H9 (cell line): Measurements from ENCODE around the gene CEBPG. TPM values are rescaled to one million over a fixed set of nuclear protein-coding genes. Genes with fewer than 3 reads are reported as not detected.

ENCODE experiments used
- DNase-seq: peaks from one replicate; pipeline ENCODE4 v3.0.0-alpha.2; 2017
- H2AFZ ChIP-seq: one replicate; pipeline ENCODE4 v1.6.1; 2013; ENCODE audit warnings: mild to moderate bottlenecking, low read length, control low read depth, moderate library complexity
- H2AK5ac ChIP-seq: 2 replicates; pipeline ENCODE4 v1.6.1; 2013; ENCODE audit warnings: low read length, control low read depth, mixed read lengths; ENCODE audit not compliant: insufficient read length
- H2BK120ac ChIP-seq: one replicate; pipeline ENCODE4 v1.6.1; 2013; ENCODE audit warnings: low read depth, mild to moderate bottlenecking, low read length, control low read depth, inconsistent platforms; ENCODE audit not compliant: poor library complexity, severe bottlenecking
- H2BK12ac ChIP-seq: 2 replicates; pipeline ENCODE4 v1.6.1; 2013; ENCODE audit warnings: low read length, control low read depth, mixed read lengths, low read depth; ENCODE audit not compliant: insufficient read length
- H2BK15ac ChIP-seq: 2 replicates; pipeline ENCODE4 v1.6.1; 2013; ENCODE audit warnings: low read depth, low read length, control low read depth
- H2BK20ac ChIP-seq: one replicate; pipeline ENCODE4 v1.6.1; 2013; ENCODE audit warnings: low read depth, mild to moderate bottlenecking, low read length, control low read depth, inconsistent platforms; ENCODE audit not compliant: poor library complexity, severe bottlenecking
- H2BK5ac ChIP-seq: 2 replicates; pipeline ENCODE4 v1.6.1; 2013; ENCODE audit warnings: low read length, control low read depth, mixed read lengths; ENCODE audit not compliant: insufficient read length
- H3K14ac ChIP-seq: 2 replicates; pipeline ENCODE4 v1.6.1; 2013; ENCODE audit warnings: low read length, control low read depth; ENCODE audit not compliant: insufficient read depth
- H3K18ac ChIP-seq: 2 replicates; pipeline ENCODE4 v1.6.1; 2013; ENCODE audit warnings: low read depth, mild to moderate bottlenecking, mixed read lengths, low read length, control low read depth; ENCODE audit not compliant: insufficient read length
- H3K23ac ChIP-seq: 2 replicates; pipeline ENCODE4 v1.6.1; 2013; ENCODE audit warnings: low read length, control low read depth, mixed read lengths, low read depth; ENCODE audit not compliant: insufficient read length
- H3K23me2 ChIP-seq: 2 replicates; pipeline ENCODE4 v1.6.1; 2013; ENCODE audit warnings: low read depth, mild to moderate bottlenecking, mixed read lengths, low read length, control low read depth; ENCODE audit not compliant: insufficient read length, poor library complexity, severe bottlenecking
- H3K27ac ChIP-seq: 2 replicates; pipeline ENCODE4 v1.5.1; 2013; ENCODE audit warnings: low read length, control low read depth, mixed read lengths, low read depth; ENCODE audit not compliant: insufficient read length
- H3K27me3 ChIP-seq: 2 replicates; pipeline ENCODE4 v1.6.1; 2013; ENCODE audit warnings: low read length, control low read depth, inconsistent platforms; ENCODE audit not compliant: insufficient read depth
- H3K4ac ChIP-seq: 2 replicates; pipeline ENCODE4 v1.6.1; 2013; ENCODE audit warnings: low read depth, mild to moderate bottlenecking, control low read depth, inconsistent platforms, low read length, moderate library complexity
- H3K4me1 ChIP-seq: 2 replicates; pipeline ENCODE4 v1.6.1; 2013; ENCODE audit warnings: low read length, control low read depth, inconsistent platforms; ENCODE audit not compliant: insufficient read depth
- H3K4me2 ChIP-seq: 2 replicates; pipeline ENCODE4 v1.6.1; 2013; ENCODE audit warnings: low read length, control low read depth, mixed read lengths; ENCODE audit not compliant: insufficient read length, insufficient read depth
- H3K56ac ChIP-seq: 2 replicates; pipeline ENCODE4 v1.6.1; 2013; ENCODE audit warnings: low read depth, mild to moderate bottlenecking, mixed read lengths, low read length, control low read depth; ENCODE audit not compliant: insufficient read length
- H3K79me1 ChIP-seq: 2 replicates; pipeline ENCODE4 v1.6.1; 2013; ENCODE audit warnings: low read depth, mild to moderate bottlenecking, moderate library complexity, low read length, control low read depth, inconsistent platforms; ENCODE audit not compliant: insufficient read depth, poor library complexity, severe bottlenecking
- H3K79me2 ChIP-seq: 2 replicates; pipeline ENCODE4 v1.6.1; 2013; ENCODE audit warnings: low read length, control low read depth, inconsistent platforms; ENCODE audit not compliant: insufficient read depth
- H3K9ac ChIP-seq: 2 replicates; pipeline ENCODE4 v1.6.1; 2013; ENCODE audit warnings: low read length, control low read depth, mixed read lengths; ENCODE audit not compliant: insufficient read length; ENCODE audit errors: extremely low read depth
- H3K9me3 ChIP-seq: one replicate; pipeline ENCODE4 v1.6.1; 2013; ENCODE audit warnings: low read depth, low read length, inconsistent platforms; ENCODE audit not compliant: control insufficient read depth
- H3T11ph ChIP-seq: one replicate; pipeline ENCODE4 v1.6.1; 2013; ENCODE audit warnings: mild to moderate bottlenecking, low read length, control low read depth, inconsistent platforms
- H4K20me1 ChIP-seq: one replicate; pipeline ENCODE4 v1.6.1; 2013; ENCODE audit not compliant: control insufficient read depth, insufficient read length, insufficient read depth
- H4K5ac ChIP-seq: 2 replicates; pipeline ENCODE4 v1.6.1; 2013; ENCODE audit warnings: low read depth, mild to moderate bottlenecking, mixed read lengths, low read length, control low read depth; ENCODE audit not compliant: insufficient read length
- H4K8ac ChIP-seq: replicated peaks from 2 replicates; pipeline ENCODE4 v1.6.1; 2013; ENCODE audit warnings: low read length, control low read depth, mixed read lengths, low read depth; ENCODE audit not compliant: insufficient read length
- H4K91ac ChIP-seq: 2 replicates; pipeline ENCODE4 v1.6.1; 2013; ENCODE audit warnings: low read depth, mild to moderate bottlenecking, moderate library complexity, mixed read lengths, low read length, control low read depth; ENCODE audit not compliant: insufficient read length
- H3K27ac Mint-ChIP-seq, 3 experiments: 2 replicates in 2 of 3; 3 replicates in 1 of 3; pipeline ENCODE4 v1.8.0; 2020 to 2021; ENCODE audit warnings: mixed read lengths in 3 of 3, mild to moderate bottlenecking in 1 of 3, moderate library complexity in 1 of 3
- H3K27me3 Mint-ChIP-seq: 2 replicates; pipeline ENCODE4 v1.8.0; 2021; ENCODE audit warnings: low read depth, mild to moderate bottlenecking, moderate library complexity, mixed read lengths
- H3K36me3 Mint-ChIP-seq, 3 experiments: 2 replicates in 2 of 3; 3 replicates in 1 of 3; pipeline ENCODE4 v1.8.0; 2020 to 2021; ENCODE audit warnings: low read depth in 3 of 3, mixed read lengths in 3 of 3; ENCODE audit not compliant: insufficient read depth in 1 of 3
- H3K4me1 Mint-ChIP-seq, 2 experiments: 2 replicates each; pipeline ENCODE4 v1.8.0; 2020; ENCODE audit warnings: mixed read lengths in 2 of 2
- H3K4me3 Mint-ChIP-seq, 2 experiments: 2 replicates in 1 of 2; 3 replicates in 1 of 2; pipeline ENCODE4 v1.8.0; 2020 to 2021; ENCODE audit warnings: mild to moderate bottlenecking in 2 of 2, mixed read lengths in 2 of 2, moderate library complexity in 1 of 2
- H3K9me3 Mint-ChIP-seq, 2 experiments: 2 replicates in 1 of 2; 3 replicates in 1 of 2; pipeline ENCODE4 v1.8.0; 2020; ENCODE audit warnings: mild to moderate bottlenecking in 2 of 2, mixed read lengths in 2 of 2, moderate library complexity in 1 of 2
- CTCF ChIP-seq: fragments of 200-600 bp; sonication (generic); conservative IDR thresholded peaks from 3 replicates; pipeline ENCODE4 v1.8.0; 2021; ENCODE audit warnings: antibody characterized with exemption, mild to moderate bottlenecking
- WGBS: extraction: QIAGEN DNeasy Blood & Tissue Kit; methylation state at CpG from one replicate; pipeline ENCODE4 v1.1.7; 2013; ENCODE audit warnings: missing lambda C conversion rate, low lambda C conversion rate, mixed read lengths; ENCODE audit not compliant: insufficient read length; ENCODE audit errors: extremely low coverage; 5-methylcytosine and 5-hydroxymethylcytosine counted together
- total RNA-seq: library from RNA; stranded (reverse); gene quantifications from 2 replicates; pipeline ENCODE4 v1.2.1, GENCODE V29; 2021

The CEBPG gene
- total RNA-seq, 1 experiment from 2014 or later: 33.7 TPM

- Histone ChIP-seq H4K8ac (no peak overlapping the region), H4K91ac (no peak overlapping the region), H3K4ac (no peak overlapping the region), H3K4me1 (peaks cover 2% of the 10 kb centered on the region; the same call in 1 of the 2 replicates), H3K9me3 (no peaks in the 10 kb centered on the region), H3K18ac (no peak overlapping the region), H2BK15ac (no peak overlapping the region), H3K23me2 (no peaks in the 10 kb centered on the region), H4K5ac (no peak overlapping the region), H3K27me3 (no peaks in the 10 kb centered on the region), H4K20me1 (no peaks in the 10 kb centered on the region), H3K27ac (no peak overlapping the region), H3K56ac (no peak overlapping the region), H3K79me1 (no peaks in the 10 kb centered on the region), H2BK12ac (no peak overlapping the region), H3K79me2 (no peaks in the 10 kb centered on the region), H2BK5ac (no peak overlapping the region), H3K14ac (no peak overlapping the region), H2AFZ (no peak overlapping the region), H2BK20ac (no peak overlapping the region), H2BK120ac (no peak overlapping the region), H3K9ac (no peak overlapping the region), H3T11ph (no peak overlapping the region), H3K23ac (no peak overlapping the region), H2AK5ac (no peak overlapping the region), H3K4me2 (no peak overlapping the region)
- Mint-ChIP-seq H3K36me3 (no peaks in the 10 kb centered on the region), H3K9me3 (no peaks in the 10 kb centered on the region), H3K27me3 (no peaks in the 10 kb centered on the region; the same call in 1 of the 2 replicates), H3K4me3 (no peak overlapping the region), H3K27ac (no peak overlapping the region), H3K4me1 (peaks cover 6 to 23% of the 10 kb centered on the region in 2 experiments; a peak in 2 of 4 replicates)
- DNase-seq: no peak
- no CpG with 5 or more reads among the region's 39 CpGs for WGBS
- TF ChIP-seq CTCF: no peak
Observed at GRCh38 chr19:33392341-33393285, 19.1 kb downstream of the CEBPG start.
